Fibroblast of pulmonary artery (primary cell): ENCODE measurements around the gene LBX1.

Experiments used
- DNase-seq: peaks from one replicate; pipeline ENCODE4 v3.0.0-alpha.2; 2010; ENCODE audit warnings: low read depth
- H3K4me3 ChIP-seq: replicated peaks from 2 replicates; pipeline ENCODE4 v1.5.1; 2011; ENCODE audit warnings: low read depth, mild to moderate bottlenecking, control low read depth, low read length, moderate library complexity
- TF ChIP-seq, protein P1 (sequence below): IDR thresholded peaks from 2 replicates; pipeline ENCODE4 v1.5.1; 2011; ENCODE audit warnings: mild to moderate bottlenecking, control low read depth, low read length, inconsistent platforms; ENCODE audit errors: missing control alignments

LBX1 gene

DNA sequence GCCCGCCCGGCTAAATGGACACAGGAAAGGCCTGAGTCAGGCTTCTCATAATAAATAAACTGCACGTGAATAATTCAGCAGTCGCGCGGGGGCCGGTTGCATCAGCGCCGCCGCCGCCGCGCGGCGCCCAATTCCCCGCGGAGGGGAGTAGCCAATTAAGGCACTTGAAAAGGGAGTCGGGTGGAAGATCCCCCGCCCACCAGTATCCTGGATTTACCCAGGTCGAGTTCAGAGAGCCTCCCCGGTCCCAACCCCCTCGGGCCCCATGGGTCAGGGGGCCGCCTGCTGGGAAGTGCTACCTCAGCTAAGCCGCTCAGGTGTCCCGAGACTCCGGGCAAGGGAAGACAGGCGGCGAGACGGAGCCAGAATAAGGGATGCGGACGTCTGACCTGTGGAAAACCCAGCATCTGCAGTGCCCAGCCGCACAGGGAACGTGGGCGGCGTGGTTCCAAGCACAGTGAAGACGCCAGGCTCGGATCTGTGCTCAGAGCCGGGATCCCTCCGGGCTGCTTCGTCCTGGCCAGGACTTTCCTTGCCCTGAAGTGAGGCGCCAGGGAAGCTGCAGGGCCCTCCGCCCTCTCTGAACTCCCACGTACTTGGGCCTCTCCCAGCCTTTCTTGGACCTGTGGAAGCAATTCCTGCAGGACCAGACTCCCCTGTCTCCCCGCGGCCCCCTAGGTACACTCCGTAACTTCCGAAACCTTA, 7.3 kb upstream of the LBX1 start:
- DNase-seq, result no peak
- TF ChIP-seq, protein P1, sequence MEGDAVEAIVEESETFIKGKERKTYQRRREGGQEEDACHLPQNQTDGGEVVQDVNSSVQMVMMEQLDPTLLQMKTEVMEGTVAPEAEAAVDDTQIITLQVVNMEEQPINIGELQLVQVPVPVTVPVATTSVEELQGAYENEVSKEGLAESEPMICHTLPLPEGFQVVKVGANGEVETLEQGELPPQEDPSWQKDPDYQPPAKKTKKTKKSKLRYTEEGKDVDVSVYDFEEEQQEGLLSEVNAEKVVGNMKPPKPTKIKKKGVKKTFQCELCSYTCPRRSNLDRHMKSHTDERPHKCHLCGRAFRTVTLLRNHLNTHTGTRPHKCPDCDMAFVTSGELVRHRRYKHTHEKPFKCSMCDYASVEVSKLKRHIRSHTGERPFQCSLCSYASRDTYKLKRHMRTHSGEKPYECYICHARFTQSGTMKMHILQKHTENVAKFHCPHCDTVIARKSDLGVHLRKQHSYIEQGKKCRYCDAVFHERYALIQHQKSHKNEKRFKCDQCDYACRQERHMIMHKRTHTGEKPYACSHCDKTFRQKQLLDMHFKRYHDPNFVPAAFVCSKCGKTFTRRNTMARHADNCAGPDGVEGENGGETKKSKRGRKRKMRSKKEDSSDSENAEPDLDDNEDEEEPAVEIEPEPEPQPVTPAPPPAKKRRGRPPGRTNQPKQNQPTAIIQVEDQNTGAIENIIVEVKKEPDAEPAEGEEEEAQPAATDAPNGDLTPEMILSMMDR, result no peak
- H3K4me3 ChIP-seq, result no peak overlapping the region

DNA sequence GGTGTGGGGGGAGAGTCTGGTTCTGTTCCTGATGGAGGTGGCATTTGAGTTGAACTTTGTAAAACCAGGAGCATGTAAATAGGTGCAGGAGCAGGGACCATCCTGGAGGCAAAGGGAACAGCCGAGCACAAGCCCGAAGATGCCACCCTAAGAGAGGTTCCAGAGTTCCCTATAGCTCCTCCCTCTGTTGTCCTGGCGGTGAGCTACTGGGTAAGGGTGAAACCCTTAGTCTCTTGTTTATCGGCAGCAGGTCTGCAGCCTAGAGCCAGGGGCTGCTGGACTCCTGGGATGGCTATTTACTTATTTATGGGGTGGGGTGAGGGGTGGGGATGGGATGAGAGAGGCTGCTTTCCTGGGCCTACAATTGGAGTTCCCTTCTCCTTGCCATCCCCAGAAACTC, 6.5 kb upstream of the LBX1 start:
- H3K4me3 ChIP-seq, result no peak overlapping the region
- TF ChIP-seq, protein P1, result no peak
- DNase-seq, result no peak

DNA sequence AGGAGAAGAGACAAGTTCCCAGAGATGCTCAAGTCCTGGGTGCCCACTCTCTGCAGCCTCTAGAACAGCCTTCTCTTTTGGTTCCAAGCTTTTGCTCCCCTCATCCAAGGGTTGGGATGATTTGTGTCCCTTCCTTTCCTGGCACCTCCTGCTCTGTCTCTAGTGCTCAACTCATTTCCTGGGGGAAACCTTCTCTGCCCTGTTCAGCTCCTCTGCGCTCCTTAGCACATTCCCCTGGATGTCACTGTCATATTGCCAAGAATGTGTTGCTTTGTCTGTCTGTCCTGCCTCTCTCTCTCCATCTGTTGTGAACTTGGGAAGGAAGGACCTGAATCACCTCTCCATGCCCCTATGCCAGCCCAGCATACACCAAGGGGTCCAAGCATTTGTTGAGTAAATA, 5.1 kb upstream of the LBX1 start:
- DNase-seq, result no peak
- TF ChIP-seq, protein P1, result no peak
- no peak overlapping the region for H3K4me3 ChIP-seq

DNA sequence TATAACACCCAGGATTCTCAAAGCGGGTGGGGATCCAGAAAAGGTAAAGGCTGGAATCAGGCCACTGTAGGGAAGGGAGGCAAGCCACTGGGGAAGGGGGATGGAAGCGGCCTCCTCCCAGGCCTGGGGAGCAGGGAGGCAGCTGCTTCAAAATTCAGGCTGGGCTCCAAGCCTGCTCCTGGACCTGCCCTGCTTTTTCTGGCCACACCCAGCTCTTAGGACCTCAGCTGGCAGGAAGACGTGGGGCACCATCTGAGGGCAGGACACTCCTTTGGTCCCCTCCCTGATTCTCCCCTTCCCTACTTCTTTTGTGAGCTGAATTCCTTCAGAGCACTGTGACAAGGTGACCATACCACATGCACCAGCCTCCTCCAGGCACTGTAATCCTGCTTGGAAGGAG, 4.6 kb upstream of the LBX1 start:
- DNase-seq, result no peak
- TF ChIP-seq, protein P1, result no peak
- no peak overlapping the region for H3K4me3 ChIP-seq

DNA sequence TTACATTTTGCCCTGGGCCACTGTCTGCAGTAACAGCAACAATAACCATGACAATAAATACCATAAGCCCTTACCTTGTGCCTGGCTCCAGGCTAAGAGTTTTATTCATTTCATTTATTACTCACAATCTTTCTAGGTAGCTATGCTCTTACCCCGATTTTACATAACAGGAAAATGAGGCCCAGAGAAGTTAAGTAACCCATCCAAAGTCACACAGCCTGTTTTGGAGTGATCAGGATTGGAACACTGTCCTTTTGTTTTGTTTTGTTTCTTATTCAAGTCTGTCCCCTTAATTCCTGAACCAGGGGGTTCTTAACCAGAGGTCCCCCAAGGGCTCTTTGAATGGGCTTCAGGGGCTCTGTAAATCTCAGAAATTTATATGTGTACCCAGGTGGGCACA, 4.2 kb upstream of the LBX1 start:
- TF ChIP-seq, protein P1, result no peak
- no peak for DNase-seq
- no peak overlapping the region for H3K4me3 ChIP-seq

DNA sequence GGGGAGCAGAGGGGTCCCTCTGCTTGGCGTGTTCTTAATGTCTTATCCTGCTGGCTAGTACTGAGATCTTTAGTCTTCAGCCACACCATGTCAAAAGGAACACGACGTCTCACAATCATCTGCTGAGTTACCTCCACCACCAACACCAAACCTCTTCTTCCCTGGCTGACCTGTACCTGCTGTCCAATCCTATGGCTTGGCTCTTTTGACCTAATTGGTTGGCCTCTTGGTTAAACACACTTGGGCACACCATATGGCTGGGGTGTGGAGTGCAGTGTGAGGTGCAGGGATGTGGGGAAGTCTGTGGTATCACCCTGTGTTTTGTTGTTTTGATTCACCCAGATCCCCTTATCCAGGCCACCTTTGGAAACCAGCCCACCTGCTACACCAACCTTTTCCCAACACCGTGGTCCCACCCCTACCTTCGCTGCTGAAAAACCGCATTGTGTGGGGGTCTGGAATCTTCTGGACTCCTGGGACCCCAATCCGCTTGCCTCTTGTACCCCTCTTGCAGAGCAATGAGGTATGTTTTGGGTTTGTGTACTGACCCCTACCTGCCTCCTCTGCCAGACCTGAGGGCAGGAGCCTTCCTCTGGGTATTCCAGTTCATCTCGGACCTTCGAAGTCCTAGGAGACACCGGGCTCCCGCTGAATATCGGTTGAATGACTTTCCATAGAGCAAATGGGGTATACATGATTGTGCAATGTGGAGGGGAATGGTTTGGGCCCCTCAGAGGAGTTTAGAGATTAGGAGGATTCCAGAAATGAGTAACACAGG, 2.8 kb upstream of the LBX1 start:
- no peak for DNase-seq
- H3K4me3 ChIP-seq, result no peak overlapping the region
- TF ChIP-seq, protein P1, result no peak
